Gastrocnemius medialis (tissue), 4 donors: Measurements from ENCODE around the gene PTPRN2.

ENCODE experiments used
- CTCF ChIP-seq, 5 experiments: fragments of 450-650 bp in 3 of 5; fragments of 200-600 bp in 2 of 5; sonication (generic) in 2 of 5; IDR thresholded peaks in 4 of 5; conservative IDR thresholded peaks in 1 of 5; 1 replicate in 4 of 5; 2 replicates in 1 of 5; pipeline ENCODE4 v1.5.1; 2016 to 2019; ENCODE audit warnings: antibody characterized with exemption in 5 of 5, mild to moderate bottlenecking in 3 of 5, moderate library complexity in 3 of 5
- POLR2A ChIP-seq, 2 donors: fragments of 450-650 bp; IDR thresholded peaks; one replicate each; pipeline ENCODE4 v1.6.1; 2017; ENCODE audit warnings: antibody characterized with exemption in 2 of 2, mild to moderate bottlenecking in 2 of 2, moderate library complexity in 2 of 2

GRCh38 chr7:158372400-158373342 lies 215.0 kb downstream of the PTPRN2 start:
- no peak for TF ChIP-seq CTCF (IDR thresholded peaks at IDR 0.05 in 4 of 5, conservative IDR thresholded peaks at IDR 0.05 in 1 of 5)
- TF ChIP-seq POLR2A (IDR thresholded peaks at IDR 0.05), result no peak
